SU-DHL-6 (cell line): ENCODE measurements around the gene TLE1.

Experiments
- EZH2phosphoT487 ChIP-seq: fragments of 200-600 bp; sonication (generic), shearing (Covaris generic); conservative IDR thresholded peaks from 2 replicates; pipeline ENCODE4 v1.6.1; 2018; ENCODE audit warnings: mild to moderate bottlenecking, antibody characterized with exemption, low read length, moderate library complexity, mixed read lengths
- TF ChIP-seq, protein P1 (sequence below): fragments of 200-600 bp; sonication (generic); IDR thresholded peaks from one replicate; pipeline ENCODE4 v1.5.1; 2017; ENCODE audit warnings: antibody characterized with exemption, mild to moderate bottlenecking, low read length, moderate library complexity; ENCODE audit not compliant: insufficient read depth, poor library complexity, severe bottlenecking

DNA sequence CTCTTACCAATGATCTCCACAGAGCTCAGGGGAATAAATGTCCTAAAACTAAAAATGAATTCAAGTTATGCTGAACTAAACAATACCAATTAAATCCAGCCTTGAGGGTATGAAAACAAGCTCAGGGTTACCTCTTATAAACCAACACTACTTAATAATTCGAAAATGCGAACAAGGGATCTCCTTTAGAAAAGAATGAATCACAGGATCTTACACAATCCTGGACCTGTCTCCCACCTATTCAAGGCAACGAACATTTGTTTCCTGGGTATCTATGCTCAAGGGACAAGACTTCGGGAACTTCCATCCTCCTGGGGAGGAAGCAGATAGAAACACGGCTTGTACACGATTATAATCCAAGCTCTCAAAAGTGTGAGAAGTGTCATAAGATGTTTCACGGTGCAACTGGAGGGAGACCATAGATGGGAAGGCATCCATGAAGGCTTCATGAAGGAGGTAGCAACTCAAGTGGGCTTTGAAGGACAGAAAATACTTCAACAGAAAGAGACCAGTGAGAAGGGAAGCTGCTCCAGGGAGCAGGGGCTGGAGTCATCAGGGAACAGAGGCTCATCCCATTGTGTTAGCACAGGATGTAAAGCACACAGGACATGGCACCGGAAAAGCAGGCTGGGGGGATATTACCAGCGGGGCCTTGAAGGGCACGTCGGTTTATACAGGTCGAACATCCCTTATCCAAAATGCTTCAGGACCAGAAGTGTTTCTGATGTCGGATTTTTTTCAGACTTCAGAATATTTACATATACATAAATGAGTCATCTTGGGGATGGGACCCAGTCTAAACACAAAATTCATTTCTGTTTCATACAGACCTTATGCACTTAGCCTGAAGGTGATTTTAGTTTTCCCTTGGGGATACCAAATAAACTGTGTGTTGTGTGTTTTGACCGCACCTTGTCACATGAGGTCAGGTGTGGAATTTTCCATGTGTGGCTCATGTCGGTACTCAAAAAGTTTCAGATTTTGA lies 87.4 kb downstream of the TLE1 start:
- TF ChIP-seq, protein P1, sequence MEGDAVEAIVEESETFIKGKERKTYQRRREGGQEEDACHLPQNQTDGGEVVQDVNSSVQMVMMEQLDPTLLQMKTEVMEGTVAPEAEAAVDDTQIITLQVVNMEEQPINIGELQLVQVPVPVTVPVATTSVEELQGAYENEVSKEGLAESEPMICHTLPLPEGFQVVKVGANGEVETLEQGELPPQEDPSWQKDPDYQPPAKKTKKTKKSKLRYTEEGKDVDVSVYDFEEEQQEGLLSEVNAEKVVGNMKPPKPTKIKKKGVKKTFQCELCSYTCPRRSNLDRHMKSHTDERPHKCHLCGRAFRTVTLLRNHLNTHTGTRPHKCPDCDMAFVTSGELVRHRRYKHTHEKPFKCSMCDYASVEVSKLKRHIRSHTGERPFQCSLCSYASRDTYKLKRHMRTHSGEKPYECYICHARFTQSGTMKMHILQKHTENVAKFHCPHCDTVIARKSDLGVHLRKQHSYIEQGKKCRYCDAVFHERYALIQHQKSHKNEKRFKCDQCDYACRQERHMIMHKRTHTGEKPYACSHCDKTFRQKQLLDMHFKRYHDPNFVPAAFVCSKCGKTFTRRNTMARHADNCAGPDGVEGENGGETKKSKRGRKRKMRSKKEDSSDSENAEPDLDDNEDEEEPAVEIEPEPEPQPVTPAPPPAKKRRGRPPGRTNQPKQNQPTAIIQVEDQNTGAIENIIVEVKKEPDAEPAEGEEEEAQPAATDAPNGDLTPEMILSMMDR: no peak
- TF ChIP-seq EZH2phosphoT487: no peak
